ENCODE measurements around the gene D2HGDH. TPM values are rescaled to one million over a fixed set of nuclear protein-coding genes. Genes with fewer than 3 reads are reported as not detected.
A peak's percentile ranks its signal among the peaks of the same experiment; 100 is the strongest.

The D2HGDH gene
- 14.5 and 15.3 TPM in 2 replicates for total RNA-seq (2014; rRNA removed; shearing (Covaris generic))
- 9.6 and 10.5 TPM in 2 replicates for polyA plus RNA-seq (2015; cell fraction: cytosol; rRNA removed)
- 50.6 and 61.2 TPM in 2 replicates for polyA plus RNA-seq (2015; cell fraction: nucleus; rRNA removed)

DNA sequence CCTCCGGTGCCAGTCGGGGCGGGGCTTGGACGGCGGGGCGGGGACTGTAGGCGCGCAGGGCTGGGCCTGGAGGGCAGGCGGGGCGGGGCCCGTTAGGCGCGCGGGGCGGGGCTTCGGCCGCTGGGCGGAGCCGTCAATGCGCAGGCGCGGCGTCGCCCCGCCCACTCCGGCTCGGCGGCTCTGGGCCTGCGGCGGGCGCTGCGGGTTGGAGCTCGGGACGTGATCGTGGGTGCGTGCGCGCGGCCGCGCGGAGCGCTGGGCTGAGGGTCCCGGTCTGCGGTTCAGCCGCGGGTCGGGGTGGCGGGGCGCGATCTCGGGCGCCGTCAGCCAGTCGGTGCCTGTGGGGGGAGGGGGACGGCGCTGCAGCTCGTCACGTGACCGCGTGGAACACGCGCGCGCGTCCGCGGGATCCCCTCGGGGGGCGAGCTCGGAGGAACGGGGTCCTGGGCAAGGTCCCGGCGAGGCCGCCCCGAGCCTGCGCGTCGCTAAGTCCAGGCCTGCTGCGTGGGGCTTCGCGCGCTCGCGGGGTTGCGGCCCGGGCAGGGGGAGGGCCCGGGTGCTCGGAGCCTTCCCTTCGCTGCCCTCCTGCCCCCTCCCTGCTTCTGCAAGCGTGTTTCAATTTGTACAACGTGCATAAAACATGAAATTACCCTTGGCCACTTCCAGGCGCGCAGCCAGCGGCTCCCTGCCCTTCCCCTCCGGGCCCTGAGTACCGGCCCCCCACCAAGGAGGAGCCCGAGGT lies at the start of gene D2HGDH:
Gene D2HGDH, plus strand, starts transcription at position 164 of the 742 bp plus-strand sequence. CDS start 595 bp downstream, outside the sequence.
- DNase-seq (ENCODE audit: low read depth), result peak; percentile 55

DNA sequence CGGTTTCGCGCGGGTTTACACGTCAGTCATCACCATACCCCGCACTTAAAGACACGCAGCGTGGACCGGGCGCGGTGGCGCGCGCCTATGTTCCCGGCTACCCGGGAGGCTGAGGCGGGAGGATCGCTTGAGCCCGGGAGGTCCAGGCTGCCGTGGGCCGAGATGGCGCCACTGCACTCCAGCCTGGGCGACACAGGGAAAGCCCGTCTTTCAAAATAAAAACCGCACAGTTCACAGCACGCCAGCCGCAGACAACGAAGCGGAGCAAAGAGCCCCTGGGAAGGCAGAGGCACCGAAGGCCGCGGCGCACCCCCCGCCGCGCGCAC lies 48.1 kb upstream of the D2HGDH start:
- DNase-seq (ENCODE audit: low read depth), result no peak

DNA sequence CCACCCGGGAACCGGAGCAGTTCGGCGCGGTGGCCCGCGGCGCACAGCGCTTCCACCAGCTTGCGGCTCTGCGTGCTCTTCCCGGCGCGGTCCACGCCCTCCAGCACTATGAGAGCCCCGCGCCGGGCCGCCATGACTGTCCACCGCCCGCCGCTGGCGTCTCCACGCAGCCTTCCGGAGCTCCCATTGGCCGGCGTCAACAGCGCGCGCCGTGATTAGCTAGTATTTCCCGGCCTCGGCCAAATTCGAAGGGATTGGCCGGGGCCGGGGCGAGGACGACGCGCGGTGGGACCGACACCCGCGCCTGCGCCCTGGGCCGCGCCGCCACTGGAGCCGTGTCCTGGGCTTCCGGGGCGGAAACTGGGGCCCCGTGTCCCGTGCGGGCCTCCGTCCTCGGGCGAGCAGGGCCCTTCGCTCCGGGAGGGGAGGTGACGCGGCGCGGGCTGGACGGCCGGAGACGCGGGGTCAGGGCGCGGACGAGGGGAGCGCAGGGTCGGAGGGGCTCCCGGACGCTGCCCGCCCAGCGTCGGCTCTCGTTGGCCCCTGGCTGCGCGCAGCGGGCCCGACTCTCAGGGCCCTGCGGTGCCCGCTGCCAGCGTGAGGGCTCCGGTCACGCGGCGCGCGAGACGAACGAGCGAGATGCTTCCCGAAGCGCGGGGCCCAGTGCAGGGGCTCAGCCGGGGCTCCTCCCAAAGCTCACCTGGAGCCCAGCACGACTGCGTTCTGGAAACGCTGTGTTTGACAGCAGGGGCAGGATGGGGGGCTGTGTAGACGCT lies 47.6 kb upstream of the D2HGDH start, which contains the start of gene DTYMK:
Gene DTYMK, minus strand, starts transcription at position 166 of the 776 bp plus-strand sequence. Its CDS starts 32 bp downstream, at position 134.
- peak; percentile 96 for DNase-seq (ENCODE audit: low read depth)

DNA sequence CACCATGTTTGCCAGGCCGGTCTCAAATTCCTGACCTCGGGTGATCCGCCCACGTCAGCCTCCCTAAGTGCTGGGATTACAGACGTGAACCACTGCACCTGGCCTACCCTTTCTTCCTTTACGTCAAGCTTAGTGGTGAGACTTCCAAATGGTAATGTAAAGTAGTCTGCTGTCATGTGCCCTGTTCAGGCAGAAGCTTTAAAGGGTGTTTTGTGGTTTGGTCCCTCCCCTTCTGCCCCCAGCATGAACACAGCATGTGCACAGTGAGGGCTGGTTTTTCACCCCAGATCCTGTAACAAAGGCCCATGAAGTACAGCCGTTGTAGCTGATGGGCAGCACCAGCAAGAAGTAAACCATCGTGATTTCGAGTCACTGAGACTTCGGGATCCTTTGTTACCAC lies 45.1 kb upstream of the D2HGDH start:
- no peak for DNase-seq (ENCODE audit: low read depth)

DNA sequence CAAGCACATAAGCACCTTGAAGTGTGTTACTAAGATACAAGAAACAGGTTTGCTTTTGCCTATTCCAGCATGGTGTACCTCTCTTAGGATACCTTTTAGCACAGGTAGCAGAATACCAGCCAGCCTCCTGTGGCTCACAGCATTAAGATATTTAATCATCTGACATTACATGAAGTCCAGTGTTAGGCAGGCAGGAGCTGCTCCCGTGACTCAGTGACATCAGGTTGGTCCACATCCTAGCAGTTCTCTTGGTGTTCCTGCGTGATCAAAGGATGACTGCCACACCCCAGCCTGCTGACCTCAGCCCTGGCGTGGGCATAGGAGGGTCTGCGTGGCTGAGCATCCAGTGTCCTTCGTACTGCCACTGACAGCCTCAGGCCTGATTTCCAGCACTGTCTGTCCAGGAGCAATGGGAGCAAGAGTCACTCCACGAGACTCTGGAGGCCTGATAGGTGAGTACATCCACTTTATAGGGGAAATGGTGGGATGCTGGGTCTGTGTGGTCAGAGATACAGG lies 44.2 kb upstream of the D2HGDH start:
- no peak for DNase-seq (ENCODE audit: low read depth)

DNA sequence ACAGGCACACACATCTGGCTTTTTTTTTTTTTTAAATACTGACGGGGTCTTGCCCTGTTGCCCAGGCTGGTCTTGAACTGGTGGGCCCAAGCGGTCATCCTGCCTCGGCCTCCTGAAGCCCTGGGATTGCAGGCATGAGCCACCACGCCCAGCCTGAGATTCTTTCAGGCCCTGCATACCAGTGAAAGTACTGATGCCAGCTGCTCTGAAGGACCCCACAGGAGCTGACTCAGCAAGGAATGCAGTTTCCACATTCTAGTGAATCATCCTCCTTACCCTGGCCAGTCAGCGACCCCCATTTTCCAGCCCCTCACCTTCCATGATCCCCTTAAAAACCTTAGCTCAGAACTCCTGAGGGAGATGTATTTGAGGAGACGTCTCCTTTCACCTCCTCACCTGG lies 42.0 kb upstream of the D2HGDH start:
- DNase-seq (ENCODE audit: low read depth), result peak; percentile 71

DNA sequence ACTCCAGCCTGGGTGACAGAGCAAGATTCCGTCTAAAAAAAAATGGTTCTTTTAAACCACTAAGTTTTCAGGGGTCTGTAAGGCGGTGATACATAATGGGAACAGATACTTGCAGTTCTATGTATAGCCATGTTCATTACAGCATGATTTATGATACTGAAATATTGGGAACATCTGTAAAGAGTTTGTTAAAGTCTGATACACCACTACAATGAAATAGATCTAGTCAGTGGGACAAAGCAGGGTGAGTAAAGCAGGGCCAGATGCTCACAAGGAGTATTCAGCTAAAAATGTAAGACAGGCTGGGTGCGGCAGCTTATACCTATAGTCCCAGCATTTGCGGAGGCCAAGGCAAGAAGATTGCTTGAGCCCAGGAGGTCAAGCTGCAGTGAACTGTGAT lies 38.8 kb upstream of the D2HGDH start:
- DNase-seq (ENCODE audit: low read depth), result no peak

DNA sequence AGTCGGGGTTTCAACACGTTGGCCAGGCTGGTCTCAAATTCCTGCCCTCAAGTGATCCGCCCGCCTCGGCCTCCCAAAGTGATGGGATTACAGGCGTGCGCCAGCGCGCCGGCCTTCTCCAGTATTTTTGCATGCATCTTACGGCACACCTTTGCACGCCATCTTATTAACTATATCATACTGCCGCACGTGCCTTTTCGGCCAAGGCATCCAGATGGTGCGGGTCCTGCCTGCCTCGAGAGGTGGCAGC lies 33.4 kb upstream of the D2HGDH start:
- DNase-seq (ENCODE audit: low read depth), result no peak

DNA sequence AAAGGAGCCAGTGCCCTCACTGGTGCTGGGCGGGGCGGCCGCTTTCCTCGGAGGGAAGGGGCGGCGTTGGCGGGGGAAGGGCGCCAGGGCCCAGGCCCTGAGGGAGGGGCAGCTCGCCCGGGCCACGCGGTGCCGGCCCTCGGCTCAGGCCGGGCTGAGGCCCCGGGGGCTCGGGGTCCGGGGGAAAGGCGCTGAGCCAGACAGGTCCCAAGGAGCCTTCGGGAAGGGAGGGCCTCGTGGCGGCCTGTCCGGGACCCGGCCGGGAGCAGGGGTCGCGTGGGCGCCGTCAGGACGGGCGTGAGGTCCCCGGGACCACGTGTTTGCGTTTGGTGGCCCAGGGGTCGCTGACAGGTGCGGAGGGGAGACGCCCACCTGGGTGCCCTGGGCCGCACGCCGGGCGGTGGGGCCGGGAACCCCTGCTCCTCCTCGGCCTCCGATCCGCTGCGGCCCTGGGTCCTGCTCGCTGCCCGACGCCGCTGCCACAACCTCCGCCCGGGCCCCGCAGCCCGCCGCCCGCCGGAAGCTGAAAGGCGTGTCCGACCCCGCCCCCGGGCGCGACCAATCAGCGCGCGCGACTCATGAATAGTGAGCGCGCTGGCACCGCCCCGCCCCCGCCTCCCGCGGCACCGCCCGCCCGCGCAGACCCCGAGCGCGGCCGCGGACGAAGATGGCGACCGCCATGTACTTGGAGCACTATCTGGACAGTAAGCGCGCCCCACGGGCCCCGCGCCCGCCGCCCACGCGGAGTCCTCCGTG lies 32.9 kb upstream of the D2HGDH start, which contains the start of gene ING5:
Gene ING5, plus strand, starts transcription at position 641 of the 756 bp plus-strand sequence. Its CDS starts 27 bp downstream, at position 668.
- peak; percentile 86 for DNase-seq (ENCODE audit: low read depth)

DNA sequence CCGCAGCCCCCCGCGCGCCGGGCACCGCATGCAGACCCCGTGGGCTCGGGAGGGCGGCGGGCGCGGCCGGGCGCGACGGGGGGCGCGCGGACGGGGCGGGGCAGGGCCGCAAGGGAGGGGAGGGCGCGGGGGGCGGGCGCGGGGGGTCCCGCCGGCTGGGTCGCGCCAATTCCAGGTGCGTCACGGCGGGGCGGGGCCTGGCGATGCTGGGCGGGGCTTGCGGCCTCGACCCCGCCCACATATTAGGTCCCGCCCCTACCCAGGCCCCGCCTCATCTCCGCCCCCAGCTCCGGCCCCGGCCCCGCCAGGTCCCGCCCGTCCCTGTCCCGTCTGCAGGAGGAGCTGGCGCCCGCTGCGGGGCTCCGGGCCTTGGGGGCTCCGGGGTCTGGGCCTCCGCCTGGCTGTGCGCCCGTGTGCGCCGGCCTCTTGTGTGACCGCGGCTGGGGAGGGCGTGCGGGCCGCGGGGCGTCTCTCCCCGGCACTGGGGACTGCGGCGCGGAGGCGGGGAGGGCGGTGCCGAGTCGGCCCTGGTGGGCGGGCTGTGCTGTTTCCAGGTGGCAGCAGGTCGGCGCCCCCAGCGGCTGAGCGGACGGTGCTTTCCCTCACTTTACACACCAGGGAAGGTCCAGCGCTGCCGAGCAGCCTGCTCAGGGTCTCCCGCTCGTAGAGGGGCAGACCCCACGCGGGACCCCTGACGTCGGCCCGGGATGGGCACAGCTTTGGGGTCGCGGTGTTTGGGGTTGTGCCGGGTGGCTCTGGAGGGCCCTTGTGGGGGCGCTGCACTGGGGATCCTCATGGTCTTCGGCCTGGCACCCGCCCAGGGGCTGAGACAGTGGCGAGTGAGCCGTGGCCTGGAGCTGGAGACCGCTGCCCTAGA lies 32.0 kb upstream of the D2HGDH start:
- peak; percentile 82 for DNase-seq (ENCODE audit: low read depth)

DNA sequence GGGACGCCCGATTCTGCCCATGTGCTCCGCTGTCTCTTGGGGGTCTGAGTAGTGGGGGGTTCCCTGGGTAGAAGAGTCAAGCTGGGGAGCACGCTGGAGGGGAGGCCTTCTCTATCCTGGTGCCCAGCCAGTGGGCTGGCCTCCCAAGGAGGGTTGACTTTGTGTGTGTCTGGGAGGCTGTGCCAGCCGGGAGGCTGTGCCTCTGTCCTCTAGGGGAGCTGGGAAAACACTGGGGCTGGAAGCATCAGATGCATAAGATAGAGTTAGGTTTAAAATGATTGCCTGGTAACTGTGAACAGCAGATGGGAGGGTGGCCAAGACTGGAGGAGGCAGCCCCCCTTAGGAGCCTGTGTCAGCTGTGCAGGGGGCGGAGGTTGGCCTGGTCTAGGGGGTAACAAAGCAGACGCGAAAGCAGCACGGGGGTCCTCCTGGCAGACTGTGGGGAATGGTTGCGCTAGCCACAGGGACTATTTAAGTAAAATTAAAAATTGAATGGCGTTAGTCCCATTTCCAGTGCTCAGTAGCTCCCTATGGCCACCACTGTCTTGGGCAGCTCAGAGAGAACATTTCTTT lies 31.3 kb upstream of the D2HGDH start:
- peak; percentile 29 for DNase-seq (ENCODE audit: low read depth)

DNA sequence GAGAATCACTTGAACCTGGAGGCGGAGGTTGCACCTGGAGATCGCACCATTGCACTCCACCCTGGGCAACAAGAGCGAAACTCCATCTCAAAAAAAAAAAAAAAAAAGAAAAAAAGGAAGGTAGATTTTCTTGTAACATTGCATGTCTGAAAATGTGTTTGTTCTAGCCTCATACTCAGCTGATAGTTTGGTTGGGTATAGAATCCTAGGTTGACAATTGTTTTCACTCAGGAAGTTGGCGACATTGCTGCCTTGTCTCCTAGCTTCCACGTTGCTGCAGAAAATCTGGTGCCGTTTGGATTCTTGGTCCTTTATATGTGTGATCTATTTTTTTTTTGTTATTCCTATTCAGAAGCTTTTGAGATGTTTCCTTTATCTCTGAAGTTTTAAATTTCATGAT lies 27.9 kb upstream of the D2HGDH start:
- no peak for DNase-seq (ENCODE audit: low read depth)

DNA sequence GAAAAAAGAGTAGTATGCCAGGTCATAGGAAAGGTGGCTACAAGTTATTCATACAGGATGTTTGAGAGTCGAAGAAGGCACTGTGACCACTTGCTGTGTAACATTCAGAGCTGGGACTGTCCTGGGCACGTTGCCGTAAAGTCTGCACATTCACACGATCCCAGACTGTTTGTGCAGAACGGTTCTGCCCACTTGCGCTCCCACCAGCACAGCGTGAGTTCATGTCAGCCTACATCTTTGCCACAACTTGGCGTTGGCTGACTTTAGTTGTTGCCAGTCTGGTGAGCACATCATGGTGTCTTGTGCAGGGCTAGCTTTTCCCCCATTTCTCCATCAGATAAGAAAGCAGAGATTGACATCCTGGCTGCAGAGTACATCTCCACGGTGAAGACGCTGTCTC lies 25.6 kb upstream of the D2HGDH start:
- no peak for DNase-seq (ENCODE audit: low read depth)

DNA sequence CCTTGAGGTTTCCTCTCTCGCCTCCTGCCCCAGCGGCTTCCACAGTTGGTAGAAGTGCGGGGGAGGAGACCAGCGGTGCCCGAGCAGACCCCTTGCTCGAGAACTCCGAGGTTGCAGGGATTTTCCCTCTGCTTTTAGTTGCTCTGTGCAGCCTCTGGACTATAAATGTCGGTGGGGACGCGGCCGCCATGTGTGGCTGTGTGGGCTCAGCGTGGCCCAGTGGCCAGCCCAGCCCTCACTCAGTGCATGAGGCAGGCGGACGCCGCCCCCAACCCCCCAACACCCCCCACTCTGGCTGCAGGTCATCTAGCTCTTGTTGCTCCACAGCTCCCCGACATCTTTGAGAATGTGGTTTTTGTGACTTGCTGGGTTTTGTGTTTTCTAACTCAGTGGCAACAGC lies 15.3 kb upstream of the D2HGDH start:
- no peak for DNase-seq (ENCODE audit: low read depth)

DNA sequence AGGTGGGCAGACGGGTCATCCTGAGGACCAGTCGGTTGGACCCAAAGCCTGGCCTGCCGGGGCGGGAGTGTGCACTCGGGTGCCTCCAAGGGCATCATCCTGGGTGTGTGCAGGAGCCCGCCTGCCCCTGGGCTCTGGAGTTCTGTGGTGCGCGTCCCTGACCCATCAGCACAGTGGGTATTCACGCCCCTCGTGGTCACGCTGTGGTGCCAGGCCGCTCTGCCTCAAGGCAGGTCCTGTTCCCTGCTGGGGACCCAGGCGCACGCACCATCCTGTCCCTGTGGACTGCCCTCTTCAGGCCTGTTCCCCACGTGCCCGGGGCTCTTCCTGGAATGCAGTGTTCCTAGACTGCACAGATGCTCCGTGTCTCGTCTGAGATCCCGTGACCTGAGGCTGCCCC lies 14.3 kb upstream of the D2HGDH start:
- DNase-seq (ENCODE audit: low read depth), result no peak

DNA sequence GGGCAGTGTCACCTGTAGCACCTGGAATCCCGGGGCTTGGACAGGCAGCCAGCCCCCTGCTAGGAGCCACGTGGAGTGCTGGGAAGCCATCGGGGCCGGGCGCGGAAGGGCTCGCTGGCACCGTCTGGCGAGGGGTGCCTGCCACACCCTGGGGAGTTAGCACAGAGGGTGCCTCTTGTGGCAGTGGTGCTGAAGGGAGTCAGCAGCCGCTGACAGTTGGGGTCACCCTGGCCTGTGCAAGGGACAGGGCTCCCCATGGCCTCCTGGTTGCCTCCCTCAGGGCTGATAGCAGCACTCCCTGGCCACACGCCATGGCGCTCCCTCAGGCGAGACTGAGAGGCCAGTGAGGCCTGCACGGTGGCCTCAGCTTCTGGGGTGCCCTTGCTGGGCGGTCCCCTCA lies 13.9 kb upstream of the D2HGDH start:
- DNase-seq (ENCODE audit: low read depth), result no peak

DNA sequence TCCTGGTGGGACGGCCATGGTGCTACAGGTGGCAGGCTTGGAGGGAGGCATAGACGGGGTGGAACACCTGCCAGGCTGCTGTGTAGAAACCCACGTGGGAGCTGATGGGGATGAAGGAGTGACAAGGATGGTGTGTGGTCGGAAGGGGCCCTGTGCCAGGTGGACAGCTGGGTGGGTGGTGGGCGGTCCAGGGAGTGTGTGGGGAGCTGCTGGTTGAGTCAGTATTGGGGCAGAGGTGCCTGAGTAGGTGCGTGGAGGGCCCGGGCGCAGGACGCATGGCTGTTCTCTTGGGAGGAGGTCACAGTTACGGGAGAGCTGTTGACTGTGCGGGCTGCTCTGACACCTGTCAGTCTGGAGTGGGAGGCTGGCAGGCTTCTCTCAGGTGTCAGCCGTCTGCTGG lies 12.6 kb upstream of the D2HGDH start:
- no peak for DNase-seq (ENCODE audit: low read depth)

DNA sequence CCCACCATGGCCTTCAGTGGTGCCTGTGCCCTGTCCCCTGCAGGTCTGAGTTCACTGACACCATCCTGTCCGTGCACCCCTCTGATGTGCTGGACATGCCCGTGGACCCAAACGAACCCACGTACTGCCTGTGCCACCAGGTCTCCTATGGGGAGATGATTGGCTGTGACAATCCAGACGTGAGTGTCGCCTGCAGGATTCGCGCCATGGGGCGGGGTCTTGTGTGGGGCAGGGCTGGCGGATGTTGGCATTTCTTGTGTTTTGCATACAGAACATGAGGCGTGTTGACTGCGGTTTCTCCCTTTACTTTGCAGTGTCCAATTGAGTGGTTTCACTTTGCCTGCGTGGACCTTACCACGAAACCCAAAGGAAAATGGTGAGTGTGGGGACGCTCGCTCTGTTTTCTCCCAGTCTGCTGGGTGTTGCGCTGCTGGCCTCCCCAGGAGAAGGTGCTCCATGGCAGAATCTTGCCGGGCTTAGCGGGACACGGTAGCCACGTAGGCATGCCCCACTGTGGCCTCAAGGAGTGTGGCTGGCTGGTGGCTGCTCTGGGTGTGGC lies 11.5 kb upstream of the D2HGDH start:
- no peak for DNase-seq (ENCODE audit: low read depth)

DNA sequence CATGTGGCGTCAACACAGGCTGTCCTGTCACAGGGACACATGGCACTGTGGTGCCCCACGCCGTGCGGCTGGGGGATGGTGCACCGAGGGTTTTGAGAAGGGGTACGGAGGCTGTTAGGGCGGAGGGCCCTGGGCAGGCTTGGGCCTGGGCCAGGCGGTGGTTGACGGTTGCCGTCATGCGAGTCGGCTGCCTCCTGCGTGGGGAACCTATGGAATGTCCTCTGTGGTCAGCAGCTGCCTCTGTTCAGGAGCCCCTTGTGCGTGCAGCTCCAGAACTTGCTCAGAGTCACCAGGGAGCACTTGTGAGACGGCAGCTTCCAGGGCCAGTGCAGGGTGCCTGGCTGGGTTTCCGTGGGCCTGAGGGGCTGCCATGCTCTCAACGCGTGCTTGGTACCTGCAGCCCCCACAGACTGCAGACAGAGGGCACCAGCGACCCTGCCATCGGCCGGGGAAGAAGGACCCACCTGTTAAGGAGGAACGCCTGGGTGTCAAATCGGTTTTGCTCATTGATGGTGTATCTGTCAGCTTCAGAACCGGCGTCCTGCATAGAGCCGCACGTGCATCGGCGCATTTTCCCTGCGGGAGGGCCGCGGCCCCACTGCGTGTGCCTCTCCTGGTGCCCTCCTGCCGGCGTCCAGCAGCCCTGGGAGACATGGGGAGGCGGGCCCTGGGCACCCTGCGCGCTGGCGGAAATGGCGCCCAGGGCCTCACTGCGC lies 10.0 kb upstream of the D2HGDH start:
- DNase-seq (ENCODE audit: low read depth), result no peak
